Measurements from ENCODE around the gene TRAFD1.
"Not testable (repeated sequence)": the region's sequence is repeated elsewhere in the genome, so short reads cannot be mapped to it uniquely, and the experiment has no call there.

Gene TRAFD1, protein sequence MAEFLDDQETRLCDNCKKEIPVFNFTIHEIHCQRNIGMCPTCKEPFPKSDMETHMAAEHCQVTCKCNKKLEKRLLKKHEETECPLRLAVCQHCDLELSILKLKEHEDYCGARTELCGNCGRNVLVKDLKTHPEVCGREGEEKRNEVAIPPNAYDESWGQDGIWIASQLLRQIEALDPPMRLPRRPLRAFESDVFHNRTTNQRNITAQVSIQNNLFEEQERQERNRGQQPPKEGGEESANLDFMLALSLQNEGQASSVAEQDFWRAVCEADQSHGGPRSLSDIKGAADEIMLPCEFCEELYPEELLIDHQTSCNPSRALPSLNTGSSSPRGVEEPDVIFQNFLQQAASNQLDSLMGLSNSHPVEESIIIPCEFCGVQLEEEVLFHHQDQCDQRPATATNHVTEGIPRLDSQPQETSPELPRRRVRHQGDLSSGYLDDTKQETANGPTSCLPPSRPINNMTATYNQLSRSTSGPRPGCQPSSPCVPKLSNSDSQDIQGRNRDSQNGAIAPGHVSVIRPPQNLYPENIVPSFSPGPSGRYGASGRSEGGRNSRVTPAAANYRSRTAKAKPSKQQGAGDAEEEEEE

DNA sequence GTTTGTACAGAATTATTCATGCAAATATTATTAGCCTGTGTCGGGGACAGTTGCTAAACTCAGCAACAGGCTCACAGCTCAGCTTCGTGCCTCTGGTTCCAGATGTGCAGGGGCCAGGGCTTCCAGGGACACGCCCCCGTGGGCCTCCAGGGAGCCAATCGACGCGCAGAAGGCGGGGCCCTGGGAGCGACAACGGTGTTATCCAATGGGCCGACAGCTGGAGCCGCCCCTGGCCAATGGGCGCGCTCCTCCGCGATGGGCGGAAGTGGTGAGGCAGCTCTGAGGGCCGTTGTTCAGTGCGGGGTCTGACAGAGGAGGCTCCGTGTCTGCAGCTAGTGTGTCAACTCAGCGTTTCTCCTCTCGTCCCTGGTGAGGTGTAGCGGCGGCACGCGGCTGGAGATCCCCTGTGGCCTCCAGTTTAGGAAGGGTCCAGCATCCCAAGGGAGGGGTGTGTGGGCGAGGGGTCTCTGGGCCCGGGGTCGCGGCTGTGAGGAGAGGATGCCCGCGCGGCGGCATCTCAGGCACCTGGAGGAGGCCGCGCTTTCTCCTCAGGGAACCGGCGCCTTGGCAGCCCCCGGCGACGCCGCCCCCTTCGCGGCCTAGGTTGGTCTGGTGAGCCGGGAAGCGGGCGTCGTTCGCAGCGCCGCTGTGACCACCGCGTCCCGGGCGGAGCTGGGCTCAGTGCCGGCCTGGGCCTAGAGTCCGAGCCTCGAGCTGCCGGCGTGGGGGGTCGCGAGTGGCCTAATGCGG is at the start of gene TRAFD1:
TRAFD1 (plus strand) TSS at position 311 of the 750 bp plus-strand sequence. CDS start 4,963 bp downstream, outside the sequence.
- peak; percentile 92 for DNase-seq

DNA sequence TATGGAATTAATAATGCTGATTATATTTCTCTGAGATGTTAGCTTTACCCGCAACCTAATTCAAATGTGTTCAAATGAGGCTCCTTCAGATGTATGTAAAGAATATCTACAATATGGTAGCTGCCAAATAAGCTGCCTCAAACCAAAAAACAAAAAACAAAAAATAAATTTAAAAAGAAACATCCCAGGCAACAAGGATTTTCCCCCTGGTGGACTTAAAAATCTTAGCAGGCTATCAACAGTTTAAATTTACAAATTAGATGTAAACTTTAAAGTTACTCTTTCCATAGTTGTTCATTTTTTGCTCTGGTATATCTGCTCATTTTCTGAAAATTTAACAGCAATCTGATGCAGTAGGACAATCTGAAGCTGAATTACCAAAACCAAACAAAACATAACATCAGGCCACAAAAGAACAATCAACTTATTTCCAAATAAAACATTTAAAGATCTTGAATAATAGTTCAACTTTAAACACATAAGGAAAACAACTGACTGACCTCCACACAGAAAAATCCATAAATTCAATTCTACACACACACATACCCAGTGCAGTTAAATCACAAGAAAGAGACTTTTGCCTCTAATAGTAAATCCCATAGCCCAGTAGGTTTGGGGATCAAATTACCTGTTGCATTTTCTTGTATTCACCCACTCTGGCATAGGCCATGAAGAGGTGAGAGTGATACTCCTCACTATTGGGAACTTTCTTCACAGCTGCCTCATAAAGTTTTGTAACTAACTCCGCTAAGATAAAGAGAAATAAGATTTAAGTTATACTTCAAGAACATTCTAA is 38.1 kb upstream of the TRAFD1 start:
- no peak for DNase-seq

DNA sequence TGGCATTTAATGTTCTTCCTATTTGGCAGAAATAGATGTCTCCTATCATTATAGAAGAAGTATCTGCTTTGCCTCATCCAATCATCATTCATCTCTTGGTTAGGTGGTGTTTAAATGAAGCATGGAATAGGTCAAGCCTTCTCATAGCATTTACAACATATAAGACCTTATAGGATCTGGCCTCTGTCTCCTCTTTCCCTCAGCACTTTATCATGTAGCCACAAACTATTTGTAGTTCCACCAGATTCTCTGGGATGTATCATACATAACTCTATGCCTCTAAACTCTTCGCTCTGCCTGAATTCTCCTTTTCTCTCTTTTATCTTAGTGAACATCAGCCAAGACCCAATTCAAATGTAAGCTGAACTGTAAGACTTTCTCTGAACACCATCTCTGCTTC is 37.5 kb upstream of the TRAFD1 start:
- DNase-seq = no peak

DNA sequence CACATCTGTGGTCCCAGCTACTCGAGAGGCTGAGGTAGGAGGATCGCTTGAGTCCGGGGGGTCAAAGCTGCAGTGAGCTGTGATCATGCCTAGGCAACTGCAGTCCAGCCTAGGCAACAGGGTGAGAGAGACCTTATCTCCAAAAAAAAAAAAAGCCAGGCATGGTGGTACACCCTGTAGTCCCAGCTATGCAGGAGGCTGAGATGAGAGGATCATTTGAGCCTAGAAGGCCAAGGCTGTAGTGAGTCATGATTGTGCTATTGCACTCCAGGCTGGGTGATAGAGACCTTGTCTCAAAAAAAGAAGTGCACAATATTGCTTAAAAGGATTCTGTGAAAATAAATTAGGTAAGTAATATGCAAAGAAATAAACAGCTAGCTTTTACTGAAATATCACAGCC is 33.8 kb upstream of the TRAFD1 start:
- no peak for DNase-seq

DNA sequence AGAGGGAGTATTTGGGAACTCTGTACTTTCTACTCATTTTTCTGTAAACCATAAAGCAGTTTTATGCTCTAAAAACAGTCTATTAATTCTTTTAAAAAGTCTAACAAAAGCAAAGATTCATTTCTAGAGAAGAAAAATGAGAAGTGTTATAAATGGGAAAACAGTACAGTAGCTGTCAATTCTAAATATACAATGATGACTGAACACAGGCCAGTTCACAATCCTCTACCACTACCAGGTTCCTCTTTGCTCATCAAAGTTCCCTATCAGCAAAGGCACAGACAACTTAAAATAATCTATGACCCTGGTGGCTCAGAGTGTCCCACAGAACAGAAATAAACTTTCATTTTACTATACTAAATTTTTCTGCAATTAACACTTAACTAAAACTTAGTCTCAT is 29.3 kb upstream of the TRAFD1 start:
- no peak for DNase-seq

DNA sequence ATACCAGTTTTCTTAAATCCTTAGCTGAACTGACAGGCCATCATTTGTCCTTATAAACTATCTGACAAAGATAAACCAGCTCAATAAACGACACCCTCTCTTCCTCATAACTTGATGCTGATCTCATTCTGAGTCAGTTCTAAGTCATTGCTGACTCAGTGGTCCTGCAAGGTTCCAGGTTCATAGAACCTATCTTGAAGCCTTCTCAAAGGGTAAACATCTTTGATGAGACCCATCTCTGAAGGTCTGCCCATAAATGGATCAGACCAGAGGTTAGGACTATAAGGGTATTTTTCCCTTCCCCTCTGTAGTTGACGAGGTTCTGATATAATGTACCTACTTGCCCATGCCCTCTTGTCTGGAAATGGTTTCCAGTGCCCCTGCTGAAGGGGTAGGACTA is 28.7 kb upstream of the TRAFD1 start:
- no peak for DNase-seq

DNA sequence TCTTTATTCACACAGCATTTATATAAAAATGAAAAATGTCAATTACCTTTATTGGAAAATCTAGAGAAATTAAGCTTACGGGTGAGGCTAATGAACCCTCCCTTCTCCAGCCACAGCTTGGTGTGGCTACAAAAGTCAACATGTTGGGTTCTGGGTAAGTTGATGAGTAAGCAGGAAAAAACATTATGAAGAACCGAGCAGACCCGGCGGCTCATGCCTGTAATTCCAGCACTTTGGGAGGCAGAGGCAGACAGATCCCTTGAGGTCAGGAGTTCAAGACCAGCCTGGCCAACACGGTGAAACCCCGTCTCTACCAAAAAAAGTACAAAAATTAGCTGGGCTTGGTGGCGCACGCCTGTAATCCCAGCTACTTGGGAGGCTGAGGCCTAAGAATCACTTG is 27.7 kb upstream of the TRAFD1 start:
- no peak for DNase-seq

DNA sequence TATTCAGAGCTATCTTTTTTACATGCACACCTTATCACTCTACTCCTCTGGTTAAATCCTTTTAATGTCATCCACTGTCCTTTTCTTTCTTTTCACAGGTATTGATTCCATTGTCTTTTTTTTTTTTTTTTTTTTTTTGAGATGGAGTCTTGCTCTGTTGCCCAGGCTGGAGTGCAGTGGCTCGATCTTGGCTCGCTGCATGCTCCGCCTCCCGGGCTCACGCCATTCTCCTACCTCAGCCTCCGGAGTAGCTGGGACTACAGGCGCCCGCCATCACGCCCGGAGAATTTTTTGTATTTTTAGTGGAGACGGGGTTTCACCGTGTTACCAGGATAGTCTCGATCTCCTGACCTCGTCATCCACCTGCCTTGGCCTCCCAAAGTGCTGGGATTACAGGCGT is 24.9 kb upstream of the TRAFD1 start:
- DNase-seq = not testable (repeated sequence)

DNA sequence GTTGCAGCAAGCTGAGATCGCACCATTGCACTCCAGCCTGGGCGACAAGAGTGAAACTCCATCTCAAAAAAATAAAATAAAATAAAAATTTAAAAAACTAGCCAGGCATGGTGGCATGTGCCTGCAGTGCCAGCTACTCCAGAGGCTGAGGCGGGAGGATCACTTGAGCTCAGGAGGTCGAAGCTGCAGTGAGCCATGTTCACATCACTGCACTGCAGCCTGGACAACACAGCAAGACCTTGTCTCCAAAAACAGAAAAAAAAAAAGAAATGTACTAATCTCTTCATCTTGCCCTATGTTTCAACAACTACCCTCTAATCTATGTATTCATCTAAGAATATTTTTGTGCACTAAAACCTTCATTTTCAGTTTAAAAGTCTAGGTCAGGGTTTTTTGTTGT is 23.2 kb upstream of the TRAFD1 start:
- DNase-seq = no peak

DNA sequence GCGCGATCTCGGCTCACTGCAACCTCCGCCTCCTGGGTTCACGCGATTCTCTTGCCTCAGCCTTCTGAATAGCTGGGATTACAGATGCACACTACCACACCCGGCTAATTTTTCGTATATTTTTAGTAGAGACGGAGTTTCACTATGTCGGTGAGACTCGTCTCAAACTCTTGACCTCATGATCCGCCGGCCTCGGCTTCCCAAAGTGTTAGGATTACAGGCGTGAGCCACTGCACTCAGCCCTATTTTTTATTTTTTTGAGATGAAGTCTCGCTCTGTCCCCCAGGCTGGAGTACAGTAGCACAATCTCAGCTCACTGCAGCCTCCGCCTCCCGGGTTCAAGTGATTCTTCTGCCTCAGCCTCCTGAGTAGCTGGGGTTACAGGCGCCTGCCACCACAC is 22.6 kb upstream of the TRAFD1 start:
- not testable (repeated sequence) for DNase-seq

DNA sequence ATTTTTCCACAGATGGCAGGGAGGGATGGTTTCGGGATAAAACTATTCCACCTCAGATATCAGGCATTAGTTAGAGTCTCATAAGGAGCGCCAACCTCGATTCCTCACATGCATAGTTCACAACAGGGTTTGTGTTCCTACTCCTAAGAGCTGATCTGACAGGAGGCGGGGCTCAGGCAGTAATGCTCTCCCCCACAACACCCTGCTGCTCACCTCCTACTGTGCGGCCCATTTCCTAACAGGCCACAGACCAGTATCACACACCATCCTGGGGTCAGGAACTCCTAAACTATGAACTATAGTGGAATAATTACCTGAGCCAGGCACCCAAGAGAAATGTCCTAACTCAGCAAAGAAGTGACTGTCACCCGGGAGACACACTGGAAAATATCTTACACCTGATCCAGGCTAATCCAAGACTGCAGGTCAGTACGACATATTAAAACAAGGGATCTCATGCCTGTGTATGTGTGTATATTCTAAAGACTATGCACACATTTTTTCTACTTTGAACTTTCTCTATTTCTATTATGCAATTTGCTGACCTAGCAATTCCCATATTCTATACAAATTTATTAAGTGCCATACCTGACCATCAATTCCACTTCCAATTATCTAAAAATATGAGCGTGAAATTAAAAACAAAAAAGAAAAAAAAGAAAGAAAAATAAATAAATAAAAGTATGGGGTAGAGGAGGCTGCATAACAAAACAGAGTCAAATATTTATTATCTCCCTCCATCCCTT is 21.4 kb upstream of the TRAFD1 start:
- no peak for DNase-seq

DNA sequence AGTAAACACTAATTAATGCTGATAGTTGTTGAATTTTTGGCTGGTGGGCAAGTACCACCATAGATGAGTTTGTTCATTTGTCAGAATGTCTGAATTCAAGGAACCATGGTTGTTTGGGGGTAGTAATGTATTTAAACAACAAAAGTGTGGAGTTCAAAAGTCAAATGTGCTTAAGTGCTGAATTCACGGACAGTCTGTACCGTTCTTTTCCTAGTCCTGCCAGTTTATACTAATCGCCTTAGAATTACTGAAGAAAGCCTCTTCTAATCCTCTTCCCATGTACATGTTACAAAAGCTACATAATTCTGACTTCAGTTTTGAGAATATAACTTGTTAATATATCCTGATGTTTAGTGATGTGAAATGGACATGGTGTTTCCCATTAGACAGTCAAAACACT is 19.5 kb upstream of the TRAFD1 start:
- no peak for DNase-seq

DNA sequence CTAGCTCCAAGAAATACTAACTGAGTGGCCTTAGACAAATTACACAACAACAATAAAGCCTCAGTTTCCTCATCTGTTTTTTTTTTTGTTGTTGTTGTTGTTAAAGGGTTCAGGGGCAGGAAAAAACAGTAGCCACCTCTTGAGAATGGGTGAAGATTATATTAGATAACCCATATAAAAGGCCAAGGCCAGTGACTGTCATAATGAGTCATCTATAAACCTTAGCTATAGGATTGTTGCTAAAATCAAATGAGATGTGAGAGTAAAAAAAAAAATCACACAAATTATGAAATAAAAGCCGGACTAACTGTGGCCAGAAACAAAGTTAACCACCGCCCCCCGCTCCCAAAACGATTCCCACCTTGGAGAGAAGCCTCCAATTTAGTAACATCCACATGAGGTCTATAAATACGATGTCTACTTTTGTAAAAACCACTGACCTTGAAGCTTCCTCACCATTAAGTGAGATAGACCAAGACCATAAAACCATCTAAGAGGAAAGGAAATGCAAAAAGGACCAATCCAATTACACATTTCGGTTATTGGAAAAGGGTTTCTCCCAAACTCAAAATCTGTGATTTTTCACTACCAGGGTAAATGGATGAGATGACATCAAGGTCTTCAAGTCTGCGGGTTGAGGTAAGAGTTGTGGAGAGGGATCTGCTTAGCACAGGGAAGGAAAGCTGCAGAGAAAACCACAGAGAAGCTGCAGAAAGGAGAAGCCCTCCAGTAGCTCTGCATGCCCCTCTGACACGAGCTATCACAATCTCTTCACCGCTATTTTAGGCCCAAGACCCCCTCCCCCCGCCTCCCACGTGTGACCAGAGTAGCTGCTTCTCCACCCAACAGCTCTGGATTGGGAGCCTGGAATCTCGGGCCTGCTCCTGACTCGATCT is 17.8 kb upstream of the TRAFD1 start:
- DNase-seq = no peak

DNA sequence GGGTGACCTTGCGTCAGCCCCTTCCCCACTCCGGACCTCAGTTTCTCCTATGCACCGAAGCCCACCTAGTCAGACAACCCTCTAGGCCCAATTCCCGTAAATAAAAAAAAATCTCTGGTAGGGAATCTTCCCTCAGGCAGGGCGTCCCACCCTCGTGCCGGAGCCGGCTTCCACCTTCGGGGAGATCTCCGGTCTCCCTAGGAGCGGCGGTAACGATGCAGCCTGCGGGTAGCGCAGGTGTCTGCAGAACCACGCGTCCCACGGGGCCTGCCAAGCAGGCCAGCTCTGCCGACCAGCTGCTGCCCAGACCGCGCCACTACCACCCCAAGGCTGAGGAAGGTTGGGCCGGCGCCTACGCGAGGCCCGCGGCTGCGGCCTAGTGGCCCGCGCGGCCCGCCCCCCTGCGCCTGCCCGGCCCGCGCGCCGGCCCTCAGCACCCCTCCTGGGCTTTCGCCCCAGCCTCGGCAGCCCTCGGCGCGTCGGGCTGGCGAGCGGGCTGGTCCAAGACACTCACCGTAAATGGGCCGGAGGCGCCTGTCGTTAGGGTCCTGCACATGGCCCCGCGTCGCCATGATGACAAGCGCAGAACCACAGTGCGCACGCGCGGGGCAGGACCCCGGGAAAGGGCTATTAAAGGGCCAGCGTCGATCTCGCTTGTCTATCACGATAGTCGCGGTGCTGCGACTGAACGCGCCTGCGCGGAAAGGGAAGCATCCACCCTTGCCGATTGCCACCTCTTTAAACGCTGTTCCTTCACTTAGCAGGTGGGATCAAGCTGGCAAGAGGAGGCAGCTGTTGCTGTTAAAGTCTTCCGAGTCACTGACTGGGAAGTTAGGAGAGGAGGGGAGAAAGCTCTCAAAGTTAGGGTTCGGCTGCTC is 16.9 kb upstream of the TRAFD1 start, which contains the start of gene NAA25:
NAA25 (minus strand) TSS at position 582 of the 878 bp plus-strand sequence; CDS start at position 572, 10 bp downstream.
- DNase-seq = peak; percentile 76

DNA sequence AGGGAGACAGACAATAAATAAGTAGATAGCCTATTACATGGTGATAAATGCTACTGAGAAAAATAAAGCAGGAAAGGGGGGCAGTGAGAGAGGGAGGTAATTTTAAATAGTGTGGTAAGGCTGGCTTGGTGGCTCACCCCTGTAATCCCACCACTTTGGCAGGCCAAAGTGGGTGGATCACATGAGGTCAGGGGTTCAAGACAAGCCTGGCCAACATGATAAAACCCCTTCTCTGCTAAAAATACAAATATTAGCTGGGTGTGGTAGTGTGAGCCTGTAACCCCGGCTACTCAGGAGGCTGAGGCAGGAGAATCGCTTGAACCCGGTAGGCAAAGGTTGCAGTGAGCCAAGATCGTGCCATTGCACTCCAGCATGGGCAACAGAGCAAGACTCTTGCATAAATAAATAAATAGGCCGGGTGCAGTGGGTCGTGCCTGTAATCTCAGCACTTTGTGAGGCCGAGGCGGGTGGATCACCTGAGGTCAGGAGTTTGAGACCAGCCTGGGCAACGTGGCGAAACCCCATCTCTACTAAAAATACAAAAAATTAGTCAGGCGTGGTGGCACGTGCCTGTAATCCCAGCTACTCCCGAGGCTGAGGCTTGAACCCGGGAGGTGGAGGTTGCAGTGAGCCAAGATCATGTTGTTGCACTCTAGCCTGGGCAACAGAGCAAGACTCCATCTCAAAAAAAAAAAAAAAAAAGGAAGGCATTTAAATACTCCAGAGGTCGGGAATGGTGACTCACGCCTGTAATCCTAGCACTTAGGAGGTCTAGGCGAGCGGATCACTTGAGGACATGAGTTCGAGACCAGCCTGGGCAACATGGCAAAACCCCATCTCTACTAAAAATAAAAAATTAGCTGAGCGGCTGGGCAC is 14.3 kb upstream of the TRAFD1 start:
- not testable (repeated sequence) for DNase-seq

DNA sequence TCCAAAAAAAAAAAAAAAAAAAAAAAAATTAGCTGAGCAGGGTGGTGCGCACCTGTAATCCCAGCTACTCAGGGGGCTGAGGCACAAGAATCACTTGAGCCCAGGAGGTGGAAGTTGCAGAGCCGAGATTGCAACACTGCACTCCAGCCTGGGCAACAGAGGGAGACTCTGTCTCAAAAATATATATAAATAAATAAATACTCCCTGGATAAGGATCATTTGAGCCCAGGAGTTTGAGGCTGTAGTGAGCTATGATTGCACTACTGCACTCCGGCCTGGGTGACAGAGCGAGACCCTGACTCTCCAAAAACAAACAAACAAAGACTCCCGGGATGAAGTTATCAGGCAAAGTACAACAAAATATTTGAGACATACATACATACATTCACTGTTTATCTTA is 13.4 kb upstream of the TRAFD1 start:
- no peak for DNase-seq

DNA sequence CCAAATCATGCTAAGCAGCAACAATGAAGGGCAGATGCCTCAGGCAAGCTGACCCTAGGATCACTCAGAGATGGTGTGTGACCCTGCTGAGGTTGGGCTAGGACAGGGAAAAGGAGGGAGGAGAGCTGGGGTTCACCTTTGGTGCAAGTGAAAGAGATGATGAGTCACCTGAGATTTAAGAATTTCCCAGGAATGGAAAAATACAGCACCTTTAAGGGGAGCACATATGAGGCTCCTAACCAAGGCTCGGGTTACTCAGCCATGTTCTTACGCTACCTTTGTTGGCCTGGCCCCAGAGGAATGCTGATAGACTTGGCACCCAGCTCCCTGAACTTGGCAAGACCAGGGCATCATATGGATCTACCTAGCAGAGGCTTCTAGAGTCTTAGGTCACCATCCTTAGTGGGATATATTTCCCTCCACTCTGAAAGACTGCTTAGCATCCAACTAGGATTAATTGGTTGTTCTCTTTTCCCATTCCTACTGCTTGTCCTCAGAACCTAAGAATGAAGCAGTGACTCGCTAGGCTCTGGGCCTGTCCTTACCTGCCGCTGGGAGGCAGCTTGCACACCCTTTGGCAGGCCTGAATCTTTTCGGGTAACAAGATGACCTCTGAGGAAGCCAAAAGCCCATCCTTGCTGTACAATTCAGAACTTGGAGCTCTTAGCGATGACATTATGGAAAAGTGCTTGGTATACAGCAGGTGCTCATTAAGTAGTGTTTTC is 12.8 kb upstream of the TRAFD1 start:
- no peak for DNase-seq
